Mucosa of stomach (tissue), 1 donor: ENCODE results near the gene CCDC136.

ENCODE experiments used
- H3K27me3 ChIP-seq: one replicate; pipeline ENCODE4 v1.7.0; 2013; ENCODE audit warnings: mild to moderate bottlenecking, low read length; ENCODE audit not compliant: control insufficient read depth, insufficient read depth
- H3K36me3 ChIP-seq: one replicate; pipeline ENCODE4 v1.7.0; 2013; ENCODE audit warnings: low read length; ENCODE audit not compliant: control insufficient read depth, insufficient read depth
- H3K4me1 ChIP-seq: one replicate; pipeline ENCODE4 v1.7.0; 2013; ENCODE audit warnings: mild to moderate bottlenecking, low read length; ENCODE audit not compliant: control insufficient read depth, insufficient read depth
- H3K4me3 ChIP-seq: one replicate; pipeline ENCODE4 v1.7.0; 2013; ENCODE audit warnings: low read length
- H3K9ac ChIP-seq: one replicate; pipeline ENCODE4 v1.7.0; 2013; ENCODE audit warnings: mild to moderate bottlenecking, low read length, moderate library complexity
- H3K9me3 ChIP-seq: one replicate; pipeline ENCODE4 v1.7.0; 2013; ENCODE audit warnings: mild to moderate bottlenecking, low read length, moderate library complexity; ENCODE audit not compliant: control insufficient read depth
- donor health status: Pancreatic carcinoma.

CCDC136 gene

GRCh38 chr7:128791121-128791971, at the start of gene CCDC136:
Gene CCDC136 (plus strand): TSS chr7:128791968. CDS start chr7:128792412, 444 bp downstream.
- Histone ChIP-seq H3K4me3 (no peak within 1 kb of the TSS), H3K36me3 (no peaks in the 10 kb centered on the region), H3K9ac (peak within 1 kb of the TSS; percentile 61), H3K9me3 (no peaks in the 10 kb centered on the region), H3K4me1 (peaks cover 7% of the 10 kb centered on the region), H3K27me3 (peaks cover 25% of the 10 kb centered on the region)

GRCh38 chr7:128742206-128742605, 49.6 kb upstream of the CCDC136 start:
- H3K36me3 ChIP-seq, result no peaks in the 10 kb centered on the region
- H3K9ac ChIP-seq, result no peak overlapping the region
- H3K4me1 ChIP-seq, result peaks cover 18% of the 10 kb centered on the region
- no peak overlapping the region for H3K4me3 ChIP-seq
- H3K9me3 ChIP-seq, result no peaks in the 10 kb centered on the region
- no peaks in the 10 kb centered on the region for H3K27me3 ChIP-seq

GRCh38 chr7:128743112-128743772, 48.5 kb upstream of the CCDC136 start:
- Histone ChIP-seq H3K36me3 (no peaks in the 10 kb centered on the region), H3K27me3 (no peaks in the 10 kb centered on the region), H3K4me3 (no peak overlapping the region), H3K9ac (no peak overlapping the region), H3K9me3 (no peaks in the 10 kb centered on the region), H3K4me1 (peaks cover 24% of the 10 kb centered on the region)

GRCh38 chr7:128744366-128744905, 47.3 kb upstream of the CCDC136 start:
- no peaks in the 10 kb centered on the region for H3K9me3 ChIP-seq
- no peaks in the 10 kb centered on the region for H3K36me3 ChIP-seq
- H3K4me1 ChIP-seq, result peaks cover 19% of the 10 kb centered on the region
- no peaks in the 10 kb centered on the region for H3K27me3 ChIP-seq
- no peak overlapping the region for H3K4me3 ChIP-seq
- no peak overlapping the region for H3K9ac ChIP-seq

GRCh38 chr7:128745706-128746105, 46.1 kb upstream of the CCDC136 start:
- H3K27me3 ChIP-seq, result no peaks in the 10 kb centered on the region
- peaks cover 19% of the 10 kb centered on the region for H3K4me1 ChIP-seq
- H3K9me3 ChIP-seq, result no peaks in the 10 kb centered on the region
- H3K36me3 ChIP-seq, result no peaks in the 10 kb centered on the region
- no peak overlapping the region for H3K4me3 ChIP-seq
- H3K9ac ChIP-seq, result no peak overlapping the region

GRCh38 chr7:128747327-128748079, 44.3 kb upstream of the CCDC136 start:
- no peak overlapping the region for H3K9ac ChIP-seq
- H3K4me1 ChIP-seq, result peaks cover 12% of the 10 kb centered on the region
- H3K36me3 ChIP-seq, result peaks cover 5% of the 10 kb centered on the region
- no peak overlapping the region for H3K4me3 ChIP-seq
- no peaks in the 10 kb centered on the region for H3K27me3 ChIP-seq
- no peaks in the 10 kb centered on the region for H3K9me3 ChIP-seq

- H3K27me3 ChIP-seq, result no peaks in the 10 kb centered on the region
- no peak overlapping the region for H3K9ac ChIP-seq
- peaks cover 6% of the 10 kb centered on the region for H3K4me1 ChIP-seq
- H3K4me3 ChIP-seq, result no peak overlapping the region
- no peaks in the 10 kb centered on the region for H3K9me3 ChIP-seq
- peaks cover 5% of the 10 kb centered on the region for H3K36me3 ChIP-seq
Measured at GRCh38 chr7:128752251-128752650, 39.5 kb upstream of the CCDC136 start.

- H3K4me1 ChIP-seq, result no peaks in the 10 kb centered on the region
- no peaks in the 10 kb centered on the region for H3K27me3 ChIP-seq
- H3K9ac ChIP-seq, result no peak overlapping the region
- no peaks in the 10 kb centered on the region for H3K9me3 ChIP-seq
- H3K36me3 ChIP-seq, result peaks cover 10% of the 10 kb centered on the region
- no peak overlapping the region for H3K4me3 ChIP-seq
Measured at GRCh38 chr7:128755075-128755818, 36.5 kb upstream of the CCDC136 start.

GRCh38 chr7:128755819-128756476, 35.8 kb upstream of the CCDC136 start:
- Histone ChIP-seq H3K36me3 (peaks cover 10% of the 10 kb centered on the region), H3K4me1 (no peaks in the 10 kb centered on the region), H3K27me3 (no peaks in the 10 kb centered on the region), H3K9ac (no peak overlapping the region), H3K9me3 (no peaks in the 10 kb centered on the region), H3K4me3 (no peak overlapping the region)

GRCh38 chr7:128757203-128757602, 34.6 kb upstream of the CCDC136 start:
- Histone ChIP-seq H3K9me3 (no peaks in the 10 kb centered on the region), H3K9ac (no peak overlapping the region), H3K36me3 (peaks cover 5% of the 10 kb centered on the region), H3K4me3 (no peak overlapping the region), H3K27me3 (no peaks in the 10 kb centered on the region), H3K4me1 (no peaks in the 10 kb centered on the region)

GRCh38 chr7:128758553-128758952, 33.2 kb upstream of the CCDC136 start:
- Histone ChIP-seq H3K4me3 (no peak overlapping the region), H3K27me3 (no peaks in the 10 kb centered on the region), H3K9me3 (no peaks in the 10 kb centered on the region), H3K4me1 (no peaks in the 10 kb centered on the region), H3K36me3 (peaks cover 5% of the 10 kb centered on the region), H3K9ac (no peak overlapping the region)
